Measurements from ENCODE around the gene CTDSPL.

CTDSPL gene

DNA sequence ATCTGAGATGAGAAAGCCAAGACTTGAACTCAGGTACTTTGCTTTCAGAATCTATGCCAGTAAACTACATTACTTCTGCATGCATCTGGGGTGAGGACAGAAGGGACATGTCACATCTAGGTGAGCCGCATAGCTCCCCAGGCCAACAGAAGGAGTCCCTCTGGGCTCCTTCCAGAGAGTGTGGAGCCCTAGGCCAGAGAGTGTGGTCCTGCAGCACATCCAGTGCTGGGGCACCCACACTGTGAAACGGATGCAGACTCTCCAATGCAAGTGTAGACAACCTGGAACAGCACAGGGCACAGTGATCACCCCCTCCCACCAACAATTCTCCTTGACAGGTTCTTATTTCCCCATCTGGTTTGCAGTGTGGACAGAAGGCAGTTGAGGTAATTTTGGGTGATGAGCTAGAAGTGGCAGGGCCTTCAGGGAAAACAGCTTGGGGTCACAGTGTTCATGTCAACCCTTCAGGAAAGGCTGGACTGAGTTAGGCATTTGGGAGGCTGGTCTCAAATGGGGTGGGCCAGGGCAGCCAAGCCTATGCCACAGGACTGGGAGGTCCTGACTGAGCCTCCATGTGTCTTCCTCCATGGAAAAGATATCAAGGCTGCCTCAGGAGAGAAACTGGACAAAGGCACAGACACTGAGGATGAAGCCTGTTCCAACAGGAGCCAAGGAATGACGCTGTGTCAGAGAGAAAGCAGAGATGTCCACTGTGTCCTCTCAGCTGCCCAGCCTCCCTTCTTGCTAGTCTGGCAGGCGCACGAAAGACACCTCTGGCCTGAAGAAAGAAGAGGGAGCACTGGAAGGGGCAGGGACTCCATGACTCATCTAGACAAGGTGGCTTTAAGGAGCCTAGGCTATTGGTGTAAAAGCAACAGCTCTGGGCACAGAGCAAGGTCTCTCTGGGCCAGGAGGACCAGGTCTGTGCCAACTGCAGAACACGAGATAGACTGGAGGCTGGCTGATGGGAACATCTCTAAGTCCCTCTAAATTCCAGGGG is 166.1 kb downstream of the CTDSPL start:
- H3K4me3 ChIP-seq (ENCODE audit: low read depth in 1 of 2, low read length in 2 of 2): no peak overlapping the region
- H3K79me2 ChIP-seq (ENCODE audit: insufficient read depth, low read length): no peaks in the 10 kb centered on the region
- H4K20me1 ChIP-seq (ENCODE audit: insufficient read depth, low read length): no peaks in the 10 kb centered on the region
- no peaks in the 10 kb centered on the region for H3K36me3 ChIP-seq (ENCODE audit: insufficient read depth, low read length)
- H3K4me2 ChIP-seq (ENCODE audit: insufficient read depth, low read length): no peak overlapping the region
- H3K9me3 ChIP-seq (ENCODE audit: insufficient read depth, low read length, severe bottlenecking): no peaks in the 10 kb centered on the region
- H2AFZ ChIP-seq (ENCODE audit: low read depth, low read length): no peak overlapping the region
- no peak for TF ChIP-seq EZH2 (IDR thresholded peaks at IDR 0.05; ENCODE audit: borderline replicate concordance, low read depth, low read length, severe bottlenecking)
- TF ChIP-seq, protein P1, sequence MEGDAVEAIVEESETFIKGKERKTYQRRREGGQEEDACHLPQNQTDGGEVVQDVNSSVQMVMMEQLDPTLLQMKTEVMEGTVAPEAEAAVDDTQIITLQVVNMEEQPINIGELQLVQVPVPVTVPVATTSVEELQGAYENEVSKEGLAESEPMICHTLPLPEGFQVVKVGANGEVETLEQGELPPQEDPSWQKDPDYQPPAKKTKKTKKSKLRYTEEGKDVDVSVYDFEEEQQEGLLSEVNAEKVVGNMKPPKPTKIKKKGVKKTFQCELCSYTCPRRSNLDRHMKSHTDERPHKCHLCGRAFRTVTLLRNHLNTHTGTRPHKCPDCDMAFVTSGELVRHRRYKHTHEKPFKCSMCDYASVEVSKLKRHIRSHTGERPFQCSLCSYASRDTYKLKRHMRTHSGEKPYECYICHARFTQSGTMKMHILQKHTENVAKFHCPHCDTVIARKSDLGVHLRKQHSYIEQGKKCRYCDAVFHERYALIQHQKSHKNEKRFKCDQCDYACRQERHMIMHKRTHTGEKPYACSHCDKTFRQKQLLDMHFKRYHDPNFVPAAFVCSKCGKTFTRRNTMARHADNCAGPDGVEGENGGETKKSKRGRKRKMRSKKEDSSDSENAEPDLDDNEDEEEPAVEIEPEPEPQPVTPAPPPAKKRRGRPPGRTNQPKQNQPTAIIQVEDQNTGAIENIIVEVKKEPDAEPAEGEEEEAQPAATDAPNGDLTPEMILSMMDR (IDR thresholded peaks at IDR 0.05; ENCODE audit: borderline replicate concordance, extremely low read depth, low read length, poor library complexity, severe bottlenecking): no peak
- H3K4me1 ChIP-seq (ENCODE audit: insufficient read depth, low read length): peaks cover 23% of the 10 kb centered on the region
- H3K9ac ChIP-seq (ENCODE audit: low read depth, low read length): no peak overlapping the region
- H3K27ac ChIP-seq (ENCODE audit: low read length): no peak overlapping the region
- H3K27me3 ChIP-seq (ENCODE audit: insufficient read depth, low read length, poor library complexity): no peaks in the 10 kb centered on the region
- ATAC-seq (ENCODE audit: insufficient read depth, low read depth) (no peak), DNase-seq (no peak)

DNA sequence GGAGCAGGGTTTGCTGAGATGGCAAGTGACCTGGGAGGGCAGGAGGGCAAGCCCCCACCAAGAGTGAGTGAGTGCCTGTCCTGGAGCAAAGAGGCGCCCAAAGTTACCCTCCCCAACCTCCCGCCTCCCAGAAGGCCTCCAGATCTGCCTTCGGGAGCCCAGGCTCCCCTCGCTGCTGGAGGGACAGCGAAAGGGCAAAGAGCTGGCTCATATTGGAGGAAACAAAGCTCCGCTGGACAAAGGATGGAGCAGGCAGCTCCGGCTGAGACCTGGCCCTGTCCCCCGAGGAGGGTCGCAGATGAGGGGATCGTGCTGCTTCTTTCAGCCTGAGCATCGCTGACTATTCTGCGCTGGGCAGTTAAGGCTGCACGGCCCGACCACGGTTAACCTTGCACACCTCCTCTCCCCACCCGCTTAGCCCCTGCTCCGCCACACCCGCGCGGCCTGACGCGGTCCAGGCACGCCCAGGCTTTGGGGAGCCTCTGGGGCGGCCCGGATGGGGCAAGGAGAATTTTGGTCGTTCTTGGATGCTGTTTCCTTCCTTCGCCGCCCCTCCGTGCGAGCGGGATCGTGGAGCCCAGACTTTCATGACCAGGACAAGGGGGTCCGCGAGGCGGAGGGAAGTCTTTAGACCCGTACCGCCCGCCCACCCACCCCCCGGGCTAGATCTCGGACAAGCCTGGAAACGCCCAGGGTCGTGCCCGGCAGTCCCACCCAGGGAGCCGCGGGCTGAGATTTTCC is 167.1 kb downstream of the CTDSPL start:
- H3K79me2 ChIP-seq (ENCODE audit: insufficient read depth, low read length): no peaks in the 10 kb centered on the region
- no peak overlapping the region for H3K4me3 ChIP-seq (ENCODE audit: low read depth in 1 of 2, low read length in 2 of 2)
- H3K36me3 ChIP-seq (ENCODE audit: insufficient read depth, low read length): no peaks in the 10 kb centered on the region
- H3K9ac ChIP-seq (ENCODE audit: low read depth, low read length): no peak overlapping the region
- H3K9me3 ChIP-seq (ENCODE audit: insufficient read depth, low read length, severe bottlenecking): no peaks in the 10 kb centered on the region
- H3K4me2 ChIP-seq (ENCODE audit: insufficient read depth, low read length): no peak overlapping the region
- no peaks in the 10 kb centered on the region for H4K20me1 ChIP-seq (ENCODE audit: insufficient read depth, low read length)
- no peak overlapping the region for H3K27ac ChIP-seq (ENCODE audit: low read length)
- H2AFZ ChIP-seq (ENCODE audit: low read depth, low read length): no peak overlapping the region
- DNase-seq (no peak), ATAC-seq (ENCODE audit: insufficient read depth, low read depth) (no peak)
- TF ChIP-seq, protein P1 (IDR thresholded peaks at IDR 0.05; ENCODE audit: borderline replicate concordance, extremely low read depth, low read length, poor library complexity, severe bottlenecking): no peak
- no peak for TF ChIP-seq EZH2 (IDR thresholded peaks at IDR 0.05; ENCODE audit: borderline replicate concordance, low read depth, low read length, severe bottlenecking)
- H3K27me3 ChIP-seq (ENCODE audit: insufficient read depth, low read length, poor library complexity): no peaks in the 10 kb centered on the region
- peaks cover 15% of the 10 kb centered on the region for H3K4me1 ChIP-seq (ENCODE audit: insufficient read depth, low read length)

DNA sequence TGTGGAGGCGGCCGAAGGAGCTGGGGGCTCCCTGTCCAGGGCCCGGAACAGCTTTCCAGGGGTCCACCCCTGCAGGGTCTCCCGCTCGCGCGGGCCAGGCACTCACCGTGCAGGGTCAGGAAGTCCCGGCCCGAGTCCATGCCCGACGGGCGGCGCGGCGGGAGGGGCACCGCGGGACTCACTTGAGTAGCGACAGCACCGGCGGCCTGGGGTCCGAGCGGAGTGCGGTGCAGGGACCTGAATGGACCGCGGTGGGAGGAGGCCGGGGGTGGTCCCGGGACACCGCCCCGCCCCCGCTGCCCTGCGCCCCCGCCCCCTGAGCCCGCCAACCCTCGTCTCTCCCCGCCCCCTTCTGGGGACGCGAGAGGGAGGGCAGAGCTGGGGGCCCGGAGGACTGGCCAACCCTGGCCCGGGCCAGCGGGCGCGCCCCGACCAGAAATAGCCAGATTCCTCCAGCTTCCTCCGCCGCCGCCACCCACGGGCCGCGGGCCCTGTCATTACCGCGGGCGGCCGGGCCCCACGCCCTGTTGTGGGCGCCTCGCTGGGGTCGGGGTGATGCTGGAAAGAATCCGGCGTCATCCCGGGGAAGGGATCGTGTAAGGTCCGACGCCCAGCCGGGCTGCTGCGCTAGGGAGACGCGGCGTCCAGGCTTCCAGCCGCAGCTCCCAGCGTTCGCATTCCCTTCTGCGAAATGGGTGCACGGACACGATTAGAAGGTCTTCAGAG is 167.9 kb downstream of the CTDSPL start, which contains the start of gene PLCD1:
Gene PLCD1 (minus strand): TSS at position 243 of the 726 bp plus-strand sequence. CDS start 103 bp downstream, at position 140.
- H3K4me1 ChIP-seq (ENCODE audit: insufficient read depth, low read length): peaks cover 9% of the 10 kb centered on the region
- ATAC-seq (ENCODE audit: insufficient read depth, low read depth) (no peak), DNase-seq (no peak)
- no peaks in the 10 kb centered on the region for H3K36me3 ChIP-seq (ENCODE audit: insufficient read depth, low read length)
- H3K27me3 ChIP-seq (ENCODE audit: insufficient read depth, low read length, poor library complexity): no peaks in the 10 kb centered on the region
- H4K20me1 ChIP-seq (ENCODE audit: insufficient read depth, low read length): no peaks in the 10 kb centered on the region
- no peak within 1 kb of the TSS for H3K4me2 ChIP-seq (ENCODE audit: insufficient read depth, low read length)
- no peak within 1 kb of the TSS for H3K4me3 ChIP-seq (ENCODE audit: low read depth in 1 of 2, low read length in 2 of 2)
- TF ChIP-seq, protein P1 (IDR thresholded peaks at IDR 0.05; ENCODE audit: borderline replicate concordance, extremely low read depth, low read length, poor library complexity, severe bottlenecking): no peak
- no peak for TF ChIP-seq EZH2 (IDR thresholded peaks at IDR 0.05; ENCODE audit: borderline replicate concordance, low read depth, low read length, severe bottlenecking)
- H2AFZ ChIP-seq (ENCODE audit: low read depth, low read length): no peak within 1 kb of the TSS
- H3K9me3 ChIP-seq (ENCODE audit: insufficient read depth, low read length, severe bottlenecking): no peaks in the 10 kb centered on the region
- no peak within 1 kb of the TSS for H3K27ac ChIP-seq (ENCODE audit: low read length)
- no peak within 1 kb of the TSS for H3K9ac ChIP-seq (ENCODE audit: low read depth, low read length)
- H3K79me2 ChIP-seq (ENCODE audit: insufficient read depth, low read length): no peaks in the 10 kb centered on the region
